Endothelial cell of umbilical vein (primary cell): ENCODE data around the gene DNAL1. TPM values are rescaled to one million over a fixed set of nuclear protein-coding genes. Genes with fewer than 3 reads are reported as not detected.

Source experiments
- BruUV-seq: library from RNA; stranded (reverse); fragments of 400-500 nt; replicated peaks from 2 replicates; lab custom pipeline; 2021; lab: Mats Ljungman, UMichigan
- CTCF ChIA-PET: fragments of 300-600, 350-600 bp; sonication (Branson Sonifier 250); formaldehyde crosslinking; loops from one replicate; lab custom pipeline; 2021; ENCODE audit warnings: antibody characterized with exemption, inconsistent platforms; lab: Charles Lee
- POLR2A ChIA-PET: fragments of 300-600, 350-600 bp; sonication (Branson Sonifier 250); formaldehyde crosslinking; loops from one replicate; lab custom pipeline; 2021; ENCODE audit warnings: antibody characterized with exemption, inconsistent platforms; lab: Charles Lee
- DNase-seq: peaks from one replicate; pipeline ENCODE4 v3.0.0-alpha.2; 2011; ENCODE audit warnings: low read depth, low spot score
- FAIRE-seq: peaks from 2 replicates; lab custom pipeline; 2011; peaks lifted over from hg19 to GRCh38; lab: Jason Lieb, UNC
- H2AFZ ChIP-seq: 2 replicates; pipeline ENCODE4 v1.6.0; 2012; ENCODE audit warnings: low read depth, low read length, control low read depth, inconsistent platforms
- H3K27ac ChIP-seq: 2 replicates; pipeline ENCODE4 v1.5.1; 2011; ENCODE audit warnings: low read depth, mild to moderate bottlenecking, control low read depth, low read length, moderate library complexity; ENCODE audit not compliant: insufficient read depth
- H3K27me3 ChIP-seq, 2 experiments: 2 replicates each; pipeline versions ENCODE4 v1.6.0 to v1.6.1; 2011; ENCODE audit warnings: low read length in 2 of 2, mixed read lengths in 1 of 2; ENCODE audit not compliant: control insufficient read depth in 2 of 2, insufficient read depth in 2 of 2
- H3K36me3 ChIP-seq, 2 experiments: 2 replicates in 1 of 2; 3 replicates in 1 of 2; pipeline ENCODE4 v1.5.1; 2011; ENCODE audit warnings: low read length in 2 of 2, mild to moderate bottlenecking in 1 of 2, moderate library complexity in 1 of 2; ENCODE audit not compliant: control insufficient read depth in 2 of 2, insufficient read depth in 2 of 2; ENCODE audit errors: extremely low read depth in 1 of 2
- H3K4me1 ChIP-seq: 3 replicates; pipeline ENCODE4 v1.5.1; 2011; ENCODE audit warnings: mild to moderate bottlenecking, low read length; ENCODE audit not compliant: control insufficient read depth, insufficient read depth; ENCODE audit errors: extremely low read depth
- H3K4me2 ChIP-seq: 2 replicates; pipeline ENCODE4 v1.6.1; 2011; ENCODE audit warnings: low read length, control low read depth, mixed read lengths; ENCODE audit not compliant: insufficient read depth
- H3K4me3 ChIP-seq, 3 experiments: fragments of 200-600 bp in 1 of 3; sonication (generic), shearing (Covaris generic) in 1 of 3; replicated peaks in 1 of 3; 2 replicates each; pipeline ENCODE4 v1.5.1; 2011 to 2016; ENCODE audit warnings: control low read depth in 3 of 3, low read length in 3 of 3, mild to moderate bottlenecking in 2 of 3, inconsistent platforms in 1 of 3, low read depth in 1 of 3, moderate library complexity in 1 of 3; ENCODE audit not compliant: insufficient read depth in 1 of 3
- H3K79me2 ChIP-seq: 2 replicates; pipeline ENCODE4 v1.6.0; 2012; ENCODE audit warnings: low read length, inconsistent platforms; ENCODE audit not compliant: control insufficient read depth, insufficient read depth
- H3K9ac ChIP-seq: replicated peaks from 2 replicates; pipeline ENCODE3; 2011; ENCODE audit warnings: low read length, control low read depth; ENCODE audit not compliant: insufficient read depth; ENCODE audit errors: extremely low read depth
- H3K9me1 ChIP-seq: replicated peaks from 3 replicates; pipeline ENCODE4 v1.6.0; 2011; ENCODE audit warnings: mild to moderate bottlenecking, low read length; ENCODE audit not compliant: control insufficient read depth, insufficient read depth; ENCODE audit errors: extremely low read depth
- H3K9me3 ChIP-seq: replicated peaks from 2 replicates; pipeline ENCODE4 v1.5.1; 2012; ENCODE audit warnings: low read length, inconsistent platforms; ENCODE audit not compliant: control insufficient read depth, insufficient read depth
- H4K20me1 ChIP-seq: replicated peaks from 2 replicates; pipeline ENCODE3; 2011; ENCODE audit warnings: mild to moderate bottlenecking, low read length; ENCODE audit not compliant: control insufficient read depth, insufficient read depth; ENCODE audit errors: extremely low read depth
- CTCF ChIP-seq, 2 donors: IDR thresholded peaks; 1 replicate in 1 of 2; 2 replicates in 1 of 2; pipeline ENCODE4 v1.5.1; 2011; ENCODE audit warnings: low read length in 2 of 2, mild to moderate bottlenecking in 2 of 2, moderate library complexity in 2 of 2, control low read depth in 1 of 2, inconsistent platforms in 1 of 2, low read depth in 1 of 2; ENCODE audit not compliant: insufficient read depth in 1 of 2; ENCODE audit errors: extremely low read depth in 1 of 2
- FOS ChIP-seq: IDR thresholded peaks from 2 replicates; pipeline ENCODE4 v1.6.1; 2011; ENCODE audit warnings: mild to moderate bottlenecking, low read length, moderate library complexity, borderline replicate concordance; ENCODE audit not compliant: insufficient read depth
- JUN ChIP-seq: IDR thresholded peaks from 2 replicates; pipeline ENCODE4 v1.6.1; 2011; ENCODE audit warnings: borderline replicate concordance, low read depth; ENCODE audit not compliant: insufficient read length, insufficient read depth
- MAX ChIP-seq: IDR thresholded peaks from 2 replicates; pipeline ENCODE4 v1.6.1; 2011; ENCODE audit not compliant: insufficient read depth, insufficient read length
- MYC ChIP-seq: IDR thresholded peaks from one replicate; pipeline ENCODE4 v1.6.1; 2011; ENCODE audit warnings: mild to moderate bottlenecking, low read depth, low read length
- POLR2A ChIP-seq: IDR thresholded peaks from 2 replicates; pipeline ENCODE4 v1.6.1; 2012; ENCODE audit warnings: low read depth, mild to moderate bottlenecking, control low read depth, low read length
- POLR2AphosphoS5 ChIP-seq: IDR thresholded peaks from 2 replicates; pipeline ENCODE4 v1.6.1; 2012; ENCODE audit warnings: low read depth, mild to moderate bottlenecking, control low read depth, low read length, moderate library complexity; ENCODE audit not compliant: insufficient read depth
- dilution Hi-C: fragments of 300-500 bp; cut with MboI; formaldehyde crosslinking; loops from one replicate; pipeline ENCODE4 v1.15.0; 2019; ENCODE audit warnings: low sequenced_read_pairs; ENCODE audit not compliant: extremely low pct_ligation_motif_present
- intact Hi-C: fragments of 100-400 bp; cut with micrococcal nuclease; formaldehyde crosslinking; loops from one replicate; pipeline ENCODE4 v1.10.0; 2022
- polyA plus RNA-seq, 4 experiments: library from polyadenylated mRNA; depleted of rRNA in 3 of 4; stranded (reverse) in 3 of 4; unstranded in 1 of 4; fragments of >200 nt; gene quantifications; 2 replicates each; pipeline versions ENCODE4 v1.2.1 to v1.2.3, GENCODE V29; 2011 to 2012; ENCODE audit warnings: missing spikeins in 1 of 4
- total RNA-seq: library from RNA; stranded (reverse); gene quantifications from 2 replicates; pipeline ENCODE4 v1.2.3, GENCODE V29; 2021

The DNAL1 gene
- total and polyA plus RNA-seq, 2 donors (not counting 3 experiments of a cell fraction or from before 2014, with no cell fraction given) = 2.4 to 15.3 TPM

- no peak within 1 kb of the TSS for H2AFZ ChIP-seq
- peak within 1 kb of the TSS; percentile 15 to 81 (median 74) for H3K4me3 ChIP-seq
- FAIRE-seq = peak; percentile 83
- H3K4me1 ChIP-seq = peaks cover 15% of the 10 kb centered on the region
- intact Hi-C loops = loop anchor here (1.0 to 5.0 kb wide), 3 partner anchors 10 to 38 kb away; no protein-coding TSS in a partner anchor
- CTCF ChIA-PET = interaction anchor here (0.7 to 3.6 kb wide), 7 partner anchors 10 to 205 kb away, joined by 3 to 15 read pairs (median 6); a partner anchor contains a TSS
- H3K36me3 ChIP-seq = peaks cover 11 to 14% of the 10 kb centered on the region in 2 experiments
- DNase-seq = peak; percentile 89
- no peaks in the 10 kb centered on the region for H4K20me1 ChIP-seq
- peaks cover 27% of the 10 kb centered on the region for H3K79me2 ChIP-seq
- H3K9me3 ChIP-seq = no peaks in the 10 kb centered on the region
- BruUV-seq = no TSS peak
- H3K9ac ChIP-seq = peak within 1 kb of the TSS; percentile 77
- no peaks in the 10 kb centered on the region for H3K9me1 ChIP-seq
- H3K4me2 ChIP-seq = peak within 1 kb of the TSS; percentile 86
- TF ChIP-seq POLR2A = peak; percentile 91
- peak; percentile 44 for TF ChIP-seq MAX
- TF ChIP-seq MYC = no peak
- peak; percentile 96 for TF ChIP-seq POLR2AphosphoS5
- peak within 1 kb of the TSS; percentile 73 for H3K27ac ChIP-seq
- dilution Hi-C loops = no loop called here
- H3K27me3 ChIP-seq = no peaks in the 10 kb centered on the region
- POLR2A ChIA-PET = interaction anchor here (0.6 to 0.8 kb wide), 3 partner anchors 10 to 104 kb away, joined by 3 to 5 read pairs (median 4); no protein-coding TSS in a partner anchor
Observed at GRCh38 chr14:73713803-73714655, 69.2 kb downstream of the DNAL1 start, which contains the start of gene PNMA1. PNMA1 (minus strand) TSS chr14:73714384; CDS start chr14:73713639, 745 bp downstream.

GRCh38 chr14:73714656-73715081 is 69.9 kb downstream of the DNAL1 start:
- DNase-seq (no peak), FAIRE-seq (peak; percentile 77)
- Histone ChIP-seq H3K4me3 (peak overlapping the region in 2 of 3 experiments; percentile 74 to 81), H3K27me3 (no peaks in the 10 kb centered on the region), H2AFZ (no peak overlapping the region), H3K27ac (peak overlapping the region; percentile 71), H3K9me3 (no peaks in the 10 kb centered on the region), H3K36me3 (peaks cover 12 to 19% of the 10 kb centered on the region in 2 experiments), H3K4me1 (peaks cover 15% of the 10 kb centered on the region), H3K9ac (peak overlapping the region; percentile 7), H3K9me1 (no peaks in the 10 kb centered on the region), H3K4me2 (peak overlapping the region; percentile 40), H3K79me2 (peaks cover 27% of the 10 kb centered on the region), H4K20me1 (no peaks in the 10 kb centered on the region)
- no TSS peak for BruUV-seq
- intact Hi-C loops = loop anchor here (1.0 to 5.0 kb wide), 3 partner anchors 10 to 38 kb away; no protein-coding TSS in a partner anchor
- POLR2A ChIA-PET = interaction anchor here (0.6 kb wide), 2 partner anchors 9 to 104 kb away, joined by 3 to 5 read pairs; no protein-coding TSS in a partner anchor
- CTCF ChIA-PET = interaction anchor here (0.7 to 3.6 kb wide), 5 partner anchors 9 to 206 kb away, joined by 3 to 15 read pairs (median 9); a partner anchor contains a TSS
- dilution Hi-C loops = no loop called here
- TF ChIP-seq CTCF (IDR thresholded peaks at IDR 0.05; ENCODE audit: extremely low read depth in 1 of 2, insufficient read depth in 1 of 2, low read depth in 1 of 2, low read length in 2 of 2) (no peak), MYC (no peak), FOS (peak; percentile 13), JUN (no peak)
